Measurements from ENCODE around the gene DTL. TPM values are rescaled to one million over a fixed set of nuclear protein-coding genes. Genes with fewer than 3 reads are reported as not detected.

The DTL gene
- total RNA-seq, 1 experiment from 2014 or later = 41.0 TPM

DNA sequence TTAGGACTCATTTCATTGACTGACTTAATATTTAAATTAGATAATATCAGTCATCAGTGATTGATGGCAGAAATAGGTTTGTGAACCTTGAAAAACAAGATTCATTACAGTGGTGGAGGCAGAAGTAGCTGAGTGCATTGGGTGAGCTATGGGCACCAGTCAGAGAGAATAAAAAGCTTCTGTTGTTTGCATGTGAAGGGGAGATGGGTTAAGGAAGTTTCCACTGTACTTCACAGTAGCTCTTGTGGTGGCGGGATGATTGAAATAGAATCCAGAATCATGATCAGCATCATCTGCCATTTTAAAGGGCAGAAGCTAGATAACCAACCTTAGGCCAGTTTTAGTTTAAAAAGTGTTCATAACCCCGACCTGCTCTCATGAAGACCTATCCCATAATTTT, 66.2 kb downstream of the DTL start:
- no TSS peak for BruUV-seq (replicated peaks)
- Histone ChIP-seq H3K9me2 (ENCODE audit: insufficient read depth) (no peaks in the 10 kb centered on the region), H2AFZ (ENCODE audit: low read depth, low read length, poor library complexity, severe bottlenecking) (no peak overlapping the region), H4K20me1 (ENCODE audit: insufficient read depth) (peaks cover 15% of the 10 kb centered on the region; the same call in 1 of the 2 replicates), H3K27ac (ENCODE audit: low read depth, low read length) (no peak overlapping the region), H3K4me2 (ENCODE audit: low read length) (no peak overlapping the region), H3K27me3 (ENCODE audit: insufficient read depth, low read length) (no peaks in the 10 kb centered on the region), H3K9ac (ENCODE audit: low read length) (no peak overlapping the region), H3K79me2 (ENCODE audit: insufficient read depth, low read length) (peaks cover 40% of the 10 kb centered on the region), H3K4me1 (ENCODE audit: control insufficient read depth in 1 of 2, insufficient read depth in 2 of 2, low read length in 2 of 2) (no peaks in the 10 kb centered on the region), H3K9me3 (ENCODE audit: control insufficient read depth in 1 of 2, insufficient read depth in 1 of 2, low read depth in 1 of 2, low read length in 2 of 2) (no peaks in the 10 kb centered on the region), H3K4me3 (replicated peaks in 1 of 2; ENCODE audit: low read depth in 1 of 2, low read length in 2 of 2) (no peak overlapping the region), H3K36me3 (ENCODE audit: control insufficient read depth in 1 of 2, insufficient read depth in 2 of 2, low read length in 2 of 2) (peaks cover 0 to 17% of the 10 kb centered on the region in 2 experiments; a peak in 1 of 4 replicates)
- ChIA-PET POLR2A (interaction anchor here (0.9 kb wide), 1 partner anchor 31 kb away, joined by 3 read pairs; no protein-coding TSS in a partner anchor), CTCF (no interaction called here), RAD21 (ENCODE audit: low non-redundant PET in 1 of 2, low total read pairs in 2 of 2, uncharacterized antibody in 2 of 2, unreplicated experiment in 2 of 2) (no interaction called here)
- DNase-seq (ENCODE audit: low read depth, low spot score) = no peak
- no peak for TF ChIP-seq ZNF274 (IDR thresholded peaks at IDR 0.05; ENCODE audit: low read depth, low read length)
- TF ChIP-seq RAD21 (IDR thresholded peaks at IDR 0.05; ENCODE audit: low read depth) = no peak
- TF ChIP-seq ELF1 (IDR thresholded peaks at IDR 0.05; ENCODE audit: borderline replicate concordance, low read depth) = no peak
- TF ChIP-seq, protein P1, sequence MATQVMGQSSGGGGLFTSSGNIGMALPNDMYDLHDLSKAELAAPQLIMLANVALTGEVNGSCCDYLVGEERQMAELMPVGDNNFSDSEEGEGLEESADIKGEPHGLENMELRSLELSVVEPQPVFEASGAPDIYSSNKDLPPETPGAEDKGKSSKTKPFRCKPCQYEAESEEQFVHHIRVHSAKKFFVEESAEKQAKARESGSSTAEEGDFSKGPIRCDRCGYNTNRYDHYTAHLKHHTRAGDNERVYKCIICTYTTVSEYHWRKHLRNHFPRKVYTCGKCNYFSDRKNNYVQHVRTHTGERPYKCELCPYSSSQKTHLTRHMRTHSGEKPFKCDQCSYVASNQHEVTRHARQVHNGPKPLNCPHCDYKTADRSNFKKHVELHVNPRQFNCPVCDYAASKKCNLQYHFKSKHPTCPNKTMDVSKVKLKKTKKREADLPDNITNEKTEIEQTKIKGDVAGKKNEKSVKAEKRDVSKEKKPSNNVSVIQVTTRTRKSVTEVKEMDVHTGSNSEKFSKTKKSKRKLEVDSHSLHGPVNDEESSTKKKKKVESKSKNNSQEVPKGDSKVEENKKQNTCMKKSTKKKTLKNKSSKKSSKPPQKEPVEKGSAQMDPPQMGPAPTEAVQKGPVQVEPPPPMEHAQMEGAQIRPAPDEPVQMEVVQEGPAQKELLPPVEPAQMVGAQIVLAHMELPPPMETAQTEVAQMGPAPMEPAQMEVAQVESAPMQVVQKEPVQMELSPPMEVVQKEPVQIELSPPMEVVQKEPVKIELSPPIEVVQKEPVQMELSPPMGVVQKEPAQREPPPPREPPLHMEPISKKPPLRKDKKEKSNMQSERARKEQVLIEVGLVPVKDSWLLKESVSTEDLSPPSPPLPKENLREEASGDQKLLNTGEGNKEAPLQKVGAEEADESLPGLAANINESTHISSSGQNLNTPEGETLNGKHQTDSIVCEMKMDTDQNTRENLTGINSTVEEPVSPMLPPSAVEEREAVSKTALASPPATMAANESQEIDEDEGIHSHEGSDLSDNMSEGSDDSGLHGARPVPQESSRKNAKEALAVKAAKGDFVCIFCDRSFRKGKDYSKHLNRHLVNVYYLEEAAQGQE (IDR thresholded peaks at IDR 0.05; ENCODE audit: low read depth) = no peak
- TF ChIP-seq JUND (IDR thresholded peaks at IDR 0.05) = no peak
- TF ChIP-seq TCF7L2 (IDR thresholded peaks at IDR 0.05; ENCODE audit: borderline replicate concordance, extremely low read depth, insufficient read depth, insufficient read length) = no peak
- no peak for TF ChIP-seq SRF (IDR thresholded peaks at IDR 0.05; ENCODE audit: low read depth)
- no peak for TF ChIP-seq SIN3A (IDR thresholded peaks at IDR 0.05; ENCODE audit: low read depth)
- TF ChIP-seq ZFX (IDR thresholded peaks at IDR 0.05) = no peak
- TF ChIP-seq, protein P2, sequence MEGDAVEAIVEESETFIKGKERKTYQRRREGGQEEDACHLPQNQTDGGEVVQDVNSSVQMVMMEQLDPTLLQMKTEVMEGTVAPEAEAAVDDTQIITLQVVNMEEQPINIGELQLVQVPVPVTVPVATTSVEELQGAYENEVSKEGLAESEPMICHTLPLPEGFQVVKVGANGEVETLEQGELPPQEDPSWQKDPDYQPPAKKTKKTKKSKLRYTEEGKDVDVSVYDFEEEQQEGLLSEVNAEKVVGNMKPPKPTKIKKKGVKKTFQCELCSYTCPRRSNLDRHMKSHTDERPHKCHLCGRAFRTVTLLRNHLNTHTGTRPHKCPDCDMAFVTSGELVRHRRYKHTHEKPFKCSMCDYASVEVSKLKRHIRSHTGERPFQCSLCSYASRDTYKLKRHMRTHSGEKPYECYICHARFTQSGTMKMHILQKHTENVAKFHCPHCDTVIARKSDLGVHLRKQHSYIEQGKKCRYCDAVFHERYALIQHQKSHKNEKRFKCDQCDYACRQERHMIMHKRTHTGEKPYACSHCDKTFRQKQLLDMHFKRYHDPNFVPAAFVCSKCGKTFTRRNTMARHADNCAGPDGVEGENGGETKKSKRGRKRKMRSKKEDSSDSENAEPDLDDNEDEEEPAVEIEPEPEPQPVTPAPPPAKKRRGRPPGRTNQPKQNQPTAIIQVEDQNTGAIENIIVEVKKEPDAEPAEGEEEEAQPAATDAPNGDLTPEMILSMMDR (IDR thresholded peaks at IDR 0.05 in 2 of 3, conservative IDR thresholded peaks at IDR 0.05 in 1 of 3; ENCODE audit: borderline replicate concordance in 1 of 3, insufficient read depth in 1 of 3, low read depth in 2 of 3, low read length in 2 of 3) = no peak
- TF ChIP-seq, protein P3, sequence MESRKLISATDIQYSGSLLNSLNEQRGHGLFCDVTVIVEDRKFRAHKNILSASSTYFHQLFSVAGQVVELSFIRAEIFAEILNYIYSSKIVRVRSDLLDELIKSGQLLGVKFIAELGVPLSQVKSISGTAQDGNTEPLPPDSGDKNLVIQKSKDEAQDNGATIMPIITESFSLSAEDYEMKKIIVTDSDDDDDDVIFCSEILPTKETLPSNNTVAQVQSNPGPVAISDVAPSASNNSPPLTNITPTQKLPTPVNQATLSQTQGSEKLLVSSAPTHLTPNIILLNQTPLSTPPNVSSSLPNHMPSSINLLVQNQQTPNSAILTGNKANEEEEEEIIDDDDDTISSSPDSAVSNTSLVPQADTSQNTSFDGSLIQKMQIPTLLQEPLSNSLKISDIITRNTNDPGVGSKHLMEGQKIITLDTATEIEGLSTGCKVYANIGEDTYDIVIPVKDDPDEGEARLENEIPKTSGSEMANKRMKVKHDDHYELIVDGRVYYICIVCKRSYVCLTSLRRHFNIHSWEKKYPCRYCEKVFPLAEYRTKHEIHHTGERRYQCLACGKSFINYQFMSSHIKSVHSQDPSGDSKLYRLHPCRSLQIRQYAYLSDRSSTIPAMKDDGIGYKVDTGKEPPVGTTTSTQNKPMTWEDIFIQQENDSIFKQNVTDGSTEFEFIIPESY (IDR thresholded peaks at IDR 0.05; ENCODE audit: extremely low read depth, insufficient replicate concordance, low read length) = no peak
- no peak for TF ChIP-seq CEBPB (IDR thresholded peaks at IDR 0.05; ENCODE audit: low read depth)
- TF ChIP-seq SP1 (IDR thresholded peaks at IDR 0.05; ENCODE audit: low read depth) = no peak
- TF ChIP-seq POLR2AphosphoS5 (IDR thresholded peaks at IDR 0.05; ENCODE audit: low read depth, low read length) = no peak
- TF ChIP-seq CBX3 (IDR thresholded peaks at IDR 0.05; ENCODE audit: low read depth) = no peak
- TF ChIP-seq POLR2A (IDR thresholded peaks at IDR 0.05; ENCODE audit: borderline replicate concordance, extremely low read depth, insufficient read depth, insufficient read length) = no peak
- no peak for TF ChIP-seq FOSL1 (IDR thresholded peaks at IDR 0.05; ENCODE audit: low read depth)
- TF ChIP-seq, protein P4, sequence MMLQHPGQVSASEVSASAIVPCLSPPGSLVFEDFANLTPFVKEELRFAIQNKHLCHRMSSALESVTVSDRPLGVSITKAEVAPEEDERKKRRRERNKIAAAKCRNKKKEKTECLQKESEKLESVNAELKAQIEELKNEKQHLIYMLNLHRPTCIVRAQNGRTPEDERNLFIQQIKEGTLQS (IDR thresholded peaks at IDR 0.05) = no peak
- no peak for ATAC-seq
- intact Hi-C loops (cut with micrococcal nuclease) = no loop called here

Measured in HCT116 (cell line).